Ascending aorta (tissue), 2 donors: ENCODE data around the gene EIF4E2. TPM values are rescaled to one million over a fixed set of nuclear protein-coding genes. Genes with fewer than 3 reads are reported as not detected.

Source experiments
- DNase-seq, 2 donors: peaks; one replicate each; pipeline ENCODE4 v3.0.0-alpha.2; 2019; ENCODE audit warnings: low spot score in 2 of 2
- H3K27ac ChIP-seq, 2 donors: fragments of 200-600 bp; sonication (generic); one replicate each; pipeline ENCODE4 v1.5.1; 2016 to 2017; ENCODE audit warnings: mild to moderate bottlenecking in 1 of 2
- H3K27me3 ChIP-seq: fragments of 200-600 bp; sonication (generic); one replicate; pipeline ENCODE4 v1.5.1; 2017
- H3K36me3 ChIP-seq, 2 donors: fragments of 200-600 bp; sonication (generic); one replicate each; pipeline ENCODE4 v1.5.1; 2016
- H3K4me1 ChIP-seq, 2 donors: fragments of 200-600 bp; sonication (generic); one replicate each; pipeline ENCODE4 v1.5.1; 2016 to 2017; ENCODE audit warnings: mild to moderate bottlenecking in 1 of 2
- H3K4me3 ChIP-seq, 2 donors: fragments of 200-600 bp; sonication (generic); one replicate each; pipeline ENCODE4 v1.5.1; 2016 to 2017; ENCODE audit warnings: mild to moderate bottlenecking in 1 of 2
- H3K9me3 ChIP-seq, 2 donors: fragments of 200-600 bp; sonication (generic); one replicate each; pipeline ENCODE4 v1.5.1; 2016
- CTCF ChIP-seq, 3 experiments: fragments of 200-600 bp in 2 of 3; fragments of 450-650 bp in 1 of 3; sonication (generic) in 2 of 3; IDR thresholded peaks; one replicate each; pipeline ENCODE4 v1.5.1; 2016 to 2019; ENCODE audit warnings: antibody characterized with exemption in 3 of 3, mild to moderate bottlenecking in 1 of 3, moderate library complexity in 1 of 3
- intact Hi-C: fragments of 100-400 bp; cut with DNase I; formaldehyde crosslinking; loops from one replicate; pipeline ENCODE4 v1.15.1; 2023
- total RNA-seq: library from RNA; depleted of rRNA; stranded (reverse); fragments of >200 nt; gene quantifications from one replicate; pipeline ENCODE4 v1.1.0, GENCODE V29; 2016

The EIF4E2 gene
- total RNA-seq, 1 donor from 2014 or later, result 16.7 TPM

GRCh38 chr2:232523402-232523681 lies 27.1 kb upstream of the EIF4E2 start:
- Histone ChIP-seq H3K4me3 (peak overlapping the region in 1 of 2 donors; percentile 56), H3K9me3 (no peaks in the 10 kb centered on the region), H3K27me3 (peaks cover 29% of the 10 kb centered on the region), H3K36me3 (no peaks in the 10 kb centered on the region), H3K27ac (no peak overlapping the region), H3K4me1 (peaks cover 15 to 20% of the 10 kb centered on the region in 2 donors)
- no peak for TF ChIP-seq CTCF (IDR thresholded peaks at IDR 0.05)
- no peak for DNase-seq
- intact Hi-C loops, result loop anchor here (10.0 kb wide), 1 partner anchor 599 kb away; the partner anchor contains the start of gene NPPC

- intact Hi-C loops, result loop anchor here (10.0 kb wide), 1 partner anchor 599 kb away; the partner anchor contains the start of gene NPPC
- H3K27ac ChIP-seq, result no peak overlapping the region
- DNase-seq, result no peak
- peak overlapping the region; percentile 45 to 56 for H3K4me3 ChIP-seq
- H3K9me3 ChIP-seq, result no peaks in the 10 kb centered on the region
- no peaks in the 10 kb centered on the region for H3K36me3 ChIP-seq
- H3K4me1 ChIP-seq, result peaks cover 15 to 20% of the 10 kb centered on the region in 2 donors
- TF ChIP-seq CTCF (IDR thresholded peaks at IDR 0.05), result no peak
- H3K27me3 ChIP-seq, result peaks cover 29% of the 10 kb centered on the region
Measured at GRCh38 chr2:232523682-232524597, 26.5 kb upstream of the EIF4E2 start.

- Histone ChIP-seq H3K36me3 (no peaks in the 10 kb centered on the region), H3K9me3 (no peaks in the 10 kb centered on the region), H3K4me3 (no peak overlapping the region), H3K27me3 (peaks cover 29% of the 10 kb centered on the region), H3K4me1 (peaks cover 15 to 20% of the 10 kb centered on the region in 2 donors), H3K27ac (no peak overlapping the region)
- intact Hi-C loops, result loop anchor here (10.0 kb wide), 1 partner anchor 600 kb away; the partner anchor contains the start of gene NPPC
- DNase-seq, result no peak
- no peak for TF ChIP-seq CTCF (IDR thresholded peaks at IDR 0.05)
Measured at GRCh38 chr2:232524771-232525170, 25.7 kb upstream of the EIF4E2 start.

- H3K4me3 ChIP-seq, result no peak overlapping the region
- H3K27me3 ChIP-seq, result peaks cover 29% of the 10 kb centered on the region
- H3K36me3 ChIP-seq, result no peaks in the 10 kb centered on the region
- no peaks in the 10 kb centered on the region for H3K9me3 ChIP-seq
- H3K27ac ChIP-seq, result no peak overlapping the region
- peaks cover 15 to 20% of the 10 kb centered on the region in 2 donors for H3K4me1 ChIP-seq
- no peak for TF ChIP-seq CTCF (IDR thresholded peaks at IDR 0.05)
- DNase-seq, result no peak
- intact Hi-C loops, result loop anchor here (10.0 kb wide), 1 partner anchor 600 kb away; the partner anchor contains the start of gene NPPC
Measured at GRCh38 chr2:232525199-232525598, 25.3 kb upstream of the EIF4E2 start.

- Histone ChIP-seq H3K4me3 (no peak within 1 kb of the TSS), H3K27ac (no peak within 1 kb of the TSS), H3K27me3 (peaks cover 29% of the 10 kb centered on the region), H3K4me1 (peaks cover 15 to 20% of the 10 kb centered on the region in 2 donors), H3K36me3 (no peaks in the 10 kb centered on the region), H3K9me3 (no peaks in the 10 kb centered on the region)
- no peak for DNase-seq
- intact Hi-C loops, result loop anchor here (10.0 kb wide), 1 partner anchor 601 kb away; the partner anchor contains the start of gene NPPC
- no peak for TF ChIP-seq CTCF (IDR thresholded peaks at IDR 0.05)
Measured at GRCh38 chr2:232525791-232526371, 24.6 kb upstream of the EIF4E2 start, which contains the start of gene CHRND. CHRND (plus strand) TSS chr2:232526160; CDS start chr2:232526216, 56 bp downstream.
